Measurements from ENCODE around the gene FBXW11. TPM values are rescaled to one million over a fixed set of nuclear protein-coding genes. Genes with fewer than 3 reads are reported as not detected.

The FBXW11 gene
- polyA plus RNA-seq, 1 donor from 2014 or later: 103 TPM

- Histone ChIP-seq H3K79me2 (replicated peaks; ENCODE audit: insufficient read depth, low read length) (no peaks in the 10 kb centered on the region), H3F3A (ENCODE audit: insufficient read depth, low read length, poor library complexity, severe bottlenecking) (no peaks in the 10 kb centered on the region), H3K36me3 (ENCODE audit: insufficient read depth, low read length) (no peaks in the 10 kb centered on the region), H3K9me2 (ENCODE audit: insufficient read depth, low read length) (no peaks in the 10 kb centered on the region), H2AFZ (ENCODE audit: low read depth, low read length) (no peak overlapping the region), H3K27me3 (ENCODE audit: insufficient read depth, low read depth, low read length) (no peaks in the 10 kb centered on the region), H3K4me3 (ENCODE audit: low read length) (no peak overlapping the region), H3K9ac (ENCODE audit: low read length) (no peak overlapping the region), H3K4me2 (ENCODE audit: low read length) (no peak overlapping the region), H3K27ac (ENCODE audit: low read length) (no peak overlapping the region), H3K9me3 (ENCODE audit: low read length) (no peaks in the 10 kb centered on the region), H4K20me1 (ENCODE audit: insufficient read depth) (no peaks in the 10 kb centered on the region)
- no peak for TF ChIP-seq CTCF (IDR thresholded peaks at IDR 0.05; ENCODE audit: poor library complexity, severe bottlenecking)
- TF ChIP-seq EZH2 (IDR thresholded peaks at IDR 0.05; ENCODE audit: borderline replicate concordance, insufficient read depth, low read length, poor library complexity, severe bottlenecking): no peak
- no peak for TF ChIP-seq REST (IDR thresholded peaks at IDR 0.05; ENCODE audit: borderline replicate concordance)
- no peak for TF ChIP-seq TAF1 (IDR thresholded peaks at IDR 0.05; ENCODE audit: low read depth)
- TF ChIP-seq RAD21 (conservative IDR thresholded peaks at IDR 0.05): no peak
- no peak for TF ChIP-seq MXI1 (conservative IDR thresholded peaks at IDR 0.05; ENCODE audit: poor library complexity, severe bottlenecking)
- no peak for TF ChIP-seq SMC3 (conservative IDR thresholded peaks at IDR 0.05; ENCODE audit: poor library complexity)
- TF ChIP-seq POLR2AphosphoS5 (IDR thresholded peaks at IDR 0.05): no peak
- TF ChIP-seq EP300 (conservative IDR thresholded peaks at IDR 0.05; ENCODE audit: poor library complexity, severe bottlenecking): no peak
Observed at GRCh38 chr5:171845040-171845630, 161.3 kb downstream of the FBXW11 start.

- no peaks in the 10 kb centered on the region for H3K9me3 ChIP-seq (ENCODE audit: low read length)
- no peaks in the 10 kb centered on the region for H3K9me2 ChIP-seq (ENCODE audit: insufficient read depth, low read length)
- no peaks in the 10 kb centered on the region for H3K27me3 ChIP-seq (ENCODE audit: insufficient read depth, low read depth, low read length)
- H3K4me3 ChIP-seq (ENCODE audit: low read length): no peak overlapping the region
- no peak overlapping the region for H2AFZ ChIP-seq (ENCODE audit: low read depth, low read length)
- H3K79me2 ChIP-seq (replicated peaks; ENCODE audit: insufficient read depth, low read length): no peaks in the 10 kb centered on the region
- no peaks in the 10 kb centered on the region for H4K20me1 ChIP-seq (ENCODE audit: insufficient read depth)
- no peak overlapping the region for H3K4me2 ChIP-seq (ENCODE audit: low read length)
- no peak overlapping the region for H3K27ac ChIP-seq (ENCODE audit: low read length)
- no peaks in the 10 kb centered on the region for H3F3A ChIP-seq (ENCODE audit: insufficient read depth, low read length, poor library complexity, severe bottlenecking)
- H3K9ac ChIP-seq (ENCODE audit: low read length): no peak overlapping the region
- H3K36me3 ChIP-seq (ENCODE audit: insufficient read depth, low read length): no peaks in the 10 kb centered on the region
- TF ChIP-seq RAD21 (conservative IDR thresholded peaks at IDR 0.05): no peak
- no peak for TF ChIP-seq REST (IDR thresholded peaks at IDR 0.05; ENCODE audit: borderline replicate concordance)
- TF ChIP-seq POLR2AphosphoS5 (IDR thresholded peaks at IDR 0.05): no peak
- TF ChIP-seq EP300 (conservative IDR thresholded peaks at IDR 0.05; ENCODE audit: poor library complexity, severe bottlenecking): no peak
- TF ChIP-seq MXI1 (conservative IDR thresholded peaks at IDR 0.05; ENCODE audit: poor library complexity, severe bottlenecking): no peak
- TF ChIP-seq EZH2 (IDR thresholded peaks at IDR 0.05; ENCODE audit: borderline replicate concordance, insufficient read depth, low read length, poor library complexity, severe bottlenecking): no peak
- no peak for TF ChIP-seq SMC3 (conservative IDR thresholded peaks at IDR 0.05; ENCODE audit: poor library complexity)
- no peak for TF ChIP-seq CTCF (IDR thresholded peaks at IDR 0.05; ENCODE audit: poor library complexity, severe bottlenecking)
- no peak for TF ChIP-seq TAF1 (IDR thresholded peaks at IDR 0.05; ENCODE audit: low read depth)
Observed at GRCh38 chr5:171842777-171843328, 163.6 kb downstream of the FBXW11 start.
